ENCODE results near the gene BBS4.

BBS4 gene

GRCh38 chr15:72732086-72732485, 46.1 kb downstream of the BBS4 start:
- no peak overlapping the region for H3K27ac Mint-ChIP-seq
- no peaks in the 10 kb centered on the region for H3K27me3 Mint-ChIP-seq (ENCODE audit: low read depth)
- H3K9me3 Mint-ChIP-seq = no peaks in the 10 kb centered on the region
- H3K4me3 Mint-ChIP-seq = no peak overlapping the region
- TF ChIP-seq CTCF (IDR thresholded peaks at IDR 0.05; ENCODE audit: unreplicated experiment in 3 of 3) = no peak
- peaks cover 57% of the 10 kb centered on the region for H3K36me3 Mint-ChIP-seq (ENCODE audit: low read depth)
- no peaks in the 10 kb centered on the region for H3K4me1 Mint-ChIP-seq

DNA sequence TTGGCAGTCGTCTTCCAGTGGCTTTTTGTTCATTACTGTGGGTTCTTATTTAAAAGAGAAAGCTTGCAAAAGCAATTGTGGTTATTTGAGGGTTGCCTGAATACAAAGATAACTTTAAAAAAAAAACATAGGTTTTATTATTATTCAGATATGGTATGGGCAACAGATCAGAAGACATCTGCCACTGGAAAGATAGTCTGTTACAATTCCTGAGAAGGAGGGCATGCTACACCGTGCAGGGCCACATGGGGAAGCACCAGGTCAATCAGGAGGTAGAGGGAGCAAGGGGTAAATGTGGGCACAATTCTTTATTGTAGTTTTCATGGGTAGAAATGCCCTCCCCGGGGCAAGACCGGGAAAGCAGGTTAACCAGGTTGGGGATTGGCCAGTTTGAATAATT, 46.5 kb downstream of the BBS4 start:
- no peaks in the 10 kb centered on the region for H3K4me1 Mint-ChIP-seq
- no peak overlapping the region for H3K27ac Mint-ChIP-seq
- no peak overlapping the region for H3K4me3 Mint-ChIP-seq
- no peaks in the 10 kb centered on the region for H3K9me3 Mint-ChIP-seq
- TF ChIP-seq CTCF (IDR thresholded peaks at IDR 0.05; ENCODE audit: unreplicated experiment in 3 of 3) = no peak
- no peaks in the 10 kb centered on the region for H3K27me3 Mint-ChIP-seq (ENCODE audit: low read depth)
- H3K36me3 Mint-ChIP-seq (ENCODE audit: low read depth) = peaks cover 57% of the 10 kb centered on the region

DNA sequence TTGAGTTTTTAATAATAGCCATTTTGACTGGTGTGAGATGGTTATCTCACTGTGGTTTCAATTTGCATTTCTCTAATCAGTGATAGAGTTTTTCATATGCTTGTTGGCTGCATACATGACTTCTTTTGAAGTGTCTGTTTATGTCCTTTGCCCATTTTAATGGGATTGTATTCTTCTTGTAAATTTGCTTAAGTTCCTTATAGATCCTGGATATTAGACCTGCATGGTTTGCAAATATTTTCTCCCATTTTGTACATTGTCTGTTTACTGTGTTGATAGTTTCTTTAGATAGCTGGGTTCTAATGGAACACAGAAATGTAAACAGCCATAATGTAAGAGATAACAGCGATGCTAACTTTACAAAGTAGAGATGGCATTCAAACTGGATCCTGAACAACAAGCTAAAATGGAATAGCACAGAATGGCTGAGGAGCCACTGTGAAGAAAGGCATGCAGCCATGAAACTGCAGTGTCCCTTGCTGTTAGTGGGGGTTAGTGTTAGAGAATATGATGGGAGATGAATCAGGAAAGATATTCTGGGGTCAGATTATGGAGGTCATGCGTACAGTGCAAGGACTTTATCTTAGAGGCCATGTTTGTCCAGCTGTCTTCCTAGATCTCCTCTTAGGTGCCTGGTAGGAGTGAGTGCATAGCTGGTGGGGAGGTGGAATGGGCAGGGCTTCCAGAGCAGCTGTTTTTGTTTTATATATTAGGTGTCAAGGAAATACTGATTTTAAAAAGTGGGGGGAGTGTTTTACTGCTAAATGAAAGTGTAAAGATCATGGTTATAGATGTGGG, 48.1 kb downstream of the BBS4 start:
- TF ChIP-seq CTCF (IDR thresholded peaks at IDR 0.05; ENCODE audit: unreplicated experiment in 3 of 3) = no peak
- Mint-ChIP-seq H3K4me3 (no peak overlapping the region), H3K36me3 (ENCODE audit: low read depth) (peaks cover 60% of the 10 kb centered on the region), H3K4me1 (no peaks in the 10 kb centered on the region), H3K9me3 (no peaks in the 10 kb centered on the region), H3K27ac (no peak overlapping the region), H3K27me3 (ENCODE audit: low read depth) (no peaks in the 10 kb centered on the region)

DNA sequence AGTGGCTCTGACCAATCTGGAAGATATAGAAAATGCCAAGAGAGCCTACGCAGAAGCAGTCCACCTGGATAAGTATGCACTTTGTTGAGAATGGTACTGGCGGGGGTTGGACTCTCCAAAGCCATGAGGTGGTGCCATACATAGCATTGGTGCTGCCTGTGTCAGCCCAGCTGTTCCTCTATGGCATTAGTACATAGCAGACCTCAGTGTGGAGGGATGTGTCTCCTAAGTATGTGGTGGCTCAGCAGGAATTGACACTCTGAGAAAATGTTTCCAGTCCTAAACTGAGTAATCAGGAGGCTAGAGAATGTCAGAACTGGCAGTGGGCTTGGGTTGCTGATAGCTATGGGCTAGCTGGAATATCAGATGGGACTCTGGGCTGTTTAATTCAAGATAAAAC, 49.1 kb downstream of the BBS4 start:
- no peaks in the 10 kb centered on the region for H3K4me1 Mint-ChIP-seq
- peaks cover 69% of the 10 kb centered on the region for H3K36me3 Mint-ChIP-seq (ENCODE audit: low read depth)
- H3K27me3 Mint-ChIP-seq (ENCODE audit: low read depth) = no peaks in the 10 kb centered on the region

GRCh38 chr15:72737061-72737460, 51.1 kb downstream of the BBS4 start:
- H3K27ac Mint-ChIP-seq = no peak overlapping the region
- H3K36me3 Mint-ChIP-seq (ENCODE audit: low read depth) = peaks cover 80% of the 10 kb centered on the region
- H3K9me3 Mint-ChIP-seq = peaks cover 10% of the 10 kb centered on the region
- no peak overlapping the region for H3K4me3 Mint-ChIP-seq
- no peaks in the 10 kb centered on the region for H3K4me1 Mint-ChIP-seq
- H3K27me3 Mint-ChIP-seq (ENCODE audit: low read depth) = no peaks in the 10 kb centered on the region
- no peak for TF ChIP-seq CTCF (IDR thresholded peaks at IDR 0.05; ENCODE audit: unreplicated experiment in 3 of 3)

More for the DNA sequence above, 49.1 kb downstream of the BBS4 start:
- Mint-ChIP-seq H3K4me3 (no peak overlapping the region), H3K27ac (no peak overlapping the region), H3K9me3 (peaks cover 3% of the 10 kb centered on the region)
- TF ChIP-seq CTCF (IDR thresholded peaks at IDR 0.05; ENCODE audit: unreplicated experiment in 3 of 3) = no peak

- H3K9me3 Mint-ChIP-seq = peaks cover 10% of the 10 kb centered on the region
- H3K4me3 Mint-ChIP-seq = no peak overlapping the region
- H3K36me3 Mint-ChIP-seq (ENCODE audit: low read depth) = peaks cover 76% of the 10 kb centered on the region
- TF ChIP-seq CTCF (IDR thresholded peaks at IDR 0.05; ENCODE audit: unreplicated experiment in 3 of 3) = no peak
- no peak overlapping the region for H3K27ac Mint-ChIP-seq
- no peaks in the 10 kb centered on the region for H3K4me1 Mint-ChIP-seq
- no peaks in the 10 kb centered on the region for H3K27me3 Mint-ChIP-seq (ENCODE audit: low read depth)
Measured at GRCh38 chr15:72737723-72738122, 51.7 kb downstream of the BBS4 start.

All from nephron (organoid).